NCI-H1436 treated with DMSO at 0.1 percent for 48 hours (cell line): ENCODE results near the gene SLC6A9.

ENCODE experiments used
- DNase-seq: peaks from one replicate; lab custom pipeline; 2025; lab: John Stamatoyannopoulos, UW

SLC6A9 gene

GRCh38 chr1:43983253-43983899, 47.9 kb downstream of the SLC6A9 start:
- DNase-seq = no peak

GRCh38 chr1:43982808-43983207, 48.5 kb downstream of the SLC6A9 start:
- DNase-seq = no peak

DNA sequence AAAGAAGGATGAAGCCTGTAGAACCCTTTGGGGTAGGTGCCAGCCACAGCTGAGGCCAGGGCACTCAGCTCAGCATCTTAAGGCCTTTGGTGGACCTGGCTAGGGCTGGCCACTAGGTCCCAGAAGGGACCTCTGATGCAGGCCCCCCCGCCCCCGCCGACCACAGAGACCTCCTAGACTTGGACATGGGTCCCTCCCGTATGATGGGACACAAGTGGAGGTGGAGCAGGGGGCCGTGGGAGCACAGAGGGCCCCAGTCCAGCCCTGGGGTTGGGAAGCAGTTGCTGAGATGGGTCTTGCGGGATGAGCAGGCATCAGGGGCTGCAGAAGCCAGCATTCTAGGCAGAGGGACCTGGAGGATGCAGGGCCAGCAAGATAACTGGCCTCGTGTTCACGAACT, 49.0 kb downstream of the SLC6A9 start:
- DNase-seq = no peak

DNA sequence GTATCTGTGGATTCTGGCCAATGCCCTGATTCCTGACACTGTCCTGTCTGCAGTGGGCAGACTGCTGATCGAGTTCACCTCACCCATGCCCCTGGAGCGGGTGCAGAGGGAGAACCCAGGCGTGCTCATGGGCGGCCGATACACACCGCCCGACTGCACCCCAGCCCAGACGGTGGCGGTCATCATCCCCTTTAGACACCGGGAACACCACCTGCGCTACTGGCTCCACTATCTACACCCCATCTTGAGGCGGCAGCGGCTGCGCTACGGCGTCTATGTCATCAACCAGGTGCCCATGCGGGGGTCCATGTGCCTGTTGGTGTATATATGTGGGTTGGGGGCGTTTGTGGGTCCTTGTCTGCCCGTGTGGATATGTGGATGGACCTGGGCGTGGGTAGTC, 49.6 kb downstream of the SLC6A9 start:
- no peak for DNase-seq

GRCh38 chr1:43981135-43981491, 50.1 kb downstream of the SLC6A9 start:
- no peak for DNase-seq

DNA sequence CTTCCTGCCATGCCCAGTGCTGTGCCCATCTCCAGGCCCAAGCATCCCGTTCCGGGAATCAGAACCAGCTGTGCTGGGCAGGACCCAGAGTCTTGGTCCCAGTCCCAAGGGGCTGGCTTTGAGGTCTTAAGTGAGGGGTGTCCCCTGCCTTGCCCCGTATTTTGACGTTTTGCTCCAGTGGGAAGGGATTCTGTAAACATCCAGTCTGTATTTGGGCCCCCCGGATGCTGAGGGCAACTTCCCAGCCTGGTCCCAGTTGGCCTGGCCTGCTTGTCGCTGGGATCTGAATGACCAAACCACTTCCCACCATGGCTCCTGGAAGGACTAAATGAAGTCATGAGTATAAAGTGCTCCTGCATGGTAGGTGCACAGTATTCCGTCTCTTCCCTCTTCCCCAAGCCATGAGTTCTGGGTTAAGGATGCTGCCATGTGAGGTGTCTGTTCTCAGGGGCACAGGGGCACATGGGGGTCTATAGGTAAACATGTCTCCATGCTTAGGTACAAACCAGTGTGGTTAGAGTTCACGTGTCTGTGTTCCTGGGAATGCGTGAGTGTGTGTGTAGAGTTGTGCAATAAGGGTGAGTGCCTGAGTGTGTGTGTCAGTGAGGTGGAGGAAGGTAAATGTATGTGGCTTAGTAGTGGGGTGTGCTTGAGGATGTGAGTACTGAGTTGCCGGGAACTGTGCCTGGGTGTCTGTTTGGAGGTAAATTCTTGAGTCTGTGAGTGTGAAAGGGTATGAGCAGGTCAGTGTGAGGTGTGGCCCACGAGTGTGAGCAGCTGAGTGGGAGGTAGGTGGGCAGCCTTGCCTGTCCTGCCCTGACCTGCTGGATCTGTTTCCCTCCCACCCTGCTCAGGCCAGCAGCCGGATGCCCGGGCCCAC, 50.8 kb downstream of the SLC6A9 start:
- no peak for DNase-seq

DNA sequence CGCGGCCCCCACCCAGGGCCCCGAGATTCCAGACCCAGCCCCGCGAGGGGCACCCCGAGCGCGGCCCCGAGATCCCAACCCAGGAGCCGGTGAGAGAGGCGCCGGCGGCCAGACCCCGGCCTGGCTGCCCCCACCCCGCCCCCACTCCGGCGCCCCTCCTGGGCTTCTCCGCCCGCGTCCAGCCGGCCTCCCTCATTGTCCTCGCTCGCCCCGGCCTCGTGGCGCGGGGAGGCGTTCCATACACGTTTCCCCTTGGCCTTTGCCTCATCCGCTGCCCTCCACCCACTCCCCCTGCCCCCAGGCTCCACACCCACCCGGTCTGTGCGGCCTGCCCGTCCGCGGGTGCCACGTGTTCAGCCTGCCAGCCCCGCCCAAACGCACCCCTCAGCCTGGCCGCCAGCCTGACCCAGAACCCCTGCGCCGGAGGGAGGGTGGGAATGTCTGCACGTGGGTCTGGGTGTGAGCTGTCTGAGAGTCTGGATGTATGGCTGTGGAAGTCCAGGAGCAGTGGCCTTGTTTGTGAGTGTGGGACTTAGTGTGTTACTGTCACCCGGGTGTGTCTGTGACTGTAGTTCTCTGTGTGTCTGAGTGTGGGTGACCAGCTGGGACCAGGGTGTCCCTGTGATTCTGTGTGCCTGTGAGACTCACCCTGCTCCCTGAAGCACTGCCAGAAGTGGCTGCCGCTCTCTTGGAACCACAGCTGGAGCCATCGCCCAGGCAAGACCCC, 51.6 kb downstream of the SLC6A9 start:
- DNase-seq = no peak

DNA sequence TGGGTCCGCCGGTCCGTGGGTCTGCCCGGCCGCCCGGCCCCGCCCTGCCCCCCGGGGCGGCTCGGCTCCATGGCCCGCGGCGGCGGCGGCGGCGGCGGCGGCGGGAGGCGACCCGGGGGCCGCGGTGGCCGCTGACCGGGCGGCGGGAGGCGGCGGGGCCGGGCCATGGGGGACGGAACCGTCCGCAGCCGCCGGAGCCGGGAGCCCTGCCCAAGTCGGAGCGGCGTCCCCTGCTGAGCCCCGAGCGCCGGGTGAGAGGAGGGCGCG, 52.1 kb downstream of the SLC6A9 start:
- no peak for DNase-seq

DNA sequence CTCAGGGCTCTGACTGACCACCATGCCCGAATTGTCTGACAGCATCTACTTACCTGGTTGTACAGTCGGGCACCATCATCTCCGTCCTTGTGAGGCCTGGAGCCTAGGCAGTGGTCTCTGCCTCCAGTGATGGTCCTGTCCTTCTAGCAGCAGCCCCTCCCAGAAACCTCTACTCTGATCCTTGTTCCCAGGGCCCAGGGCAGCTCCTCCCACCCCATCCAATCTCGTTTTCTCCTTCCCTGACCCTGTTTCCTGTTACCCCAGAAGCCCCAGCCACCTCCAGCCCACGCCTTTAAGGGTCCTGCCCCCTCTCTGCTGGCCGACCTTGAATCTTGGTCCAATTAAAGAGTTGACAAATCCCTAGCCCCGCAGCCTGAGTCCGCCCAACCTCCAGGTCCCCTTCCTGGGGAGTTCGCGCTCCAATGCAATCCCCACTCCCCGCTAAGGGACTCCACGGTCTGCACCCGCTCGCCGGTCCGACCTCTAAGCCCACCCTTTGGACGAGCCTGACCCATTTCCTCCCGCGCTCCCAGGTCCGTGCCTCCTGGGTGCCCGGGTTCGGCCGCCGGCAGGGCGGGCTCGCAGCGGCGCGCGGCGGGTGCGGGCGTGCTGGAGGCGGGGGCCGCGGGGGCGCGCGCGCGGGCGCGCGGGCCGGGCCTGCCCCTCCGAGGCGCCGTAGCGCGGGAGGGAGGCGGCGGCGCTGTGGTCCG, 52.6 kb downstream of the SLC6A9 start, which contains the start of gene B4GALT2:
TSS of gene B4GALT2 (plus strand) at position 660 of the 710 bp plus-strand sequence. CDS start 1,951 bp downstream, outside the sequence.
- DNase-seq = no peak

DNA sequence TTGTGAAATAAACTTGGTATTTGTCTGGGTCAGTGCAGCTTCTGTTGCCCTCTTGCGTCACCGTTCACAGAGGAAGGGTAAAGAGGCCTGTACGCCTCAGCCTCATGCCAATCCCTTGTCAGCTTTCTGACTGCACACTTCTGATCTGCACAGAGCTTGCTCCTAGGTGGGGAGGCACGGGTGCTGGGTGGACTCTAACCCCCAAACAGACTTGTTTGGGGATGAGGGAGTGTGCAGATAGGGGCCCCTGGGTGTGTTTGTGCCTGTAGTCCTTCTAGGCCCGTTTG, 53.1 kb downstream of the SLC6A9 start:
- no peak for DNase-seq

DNA sequence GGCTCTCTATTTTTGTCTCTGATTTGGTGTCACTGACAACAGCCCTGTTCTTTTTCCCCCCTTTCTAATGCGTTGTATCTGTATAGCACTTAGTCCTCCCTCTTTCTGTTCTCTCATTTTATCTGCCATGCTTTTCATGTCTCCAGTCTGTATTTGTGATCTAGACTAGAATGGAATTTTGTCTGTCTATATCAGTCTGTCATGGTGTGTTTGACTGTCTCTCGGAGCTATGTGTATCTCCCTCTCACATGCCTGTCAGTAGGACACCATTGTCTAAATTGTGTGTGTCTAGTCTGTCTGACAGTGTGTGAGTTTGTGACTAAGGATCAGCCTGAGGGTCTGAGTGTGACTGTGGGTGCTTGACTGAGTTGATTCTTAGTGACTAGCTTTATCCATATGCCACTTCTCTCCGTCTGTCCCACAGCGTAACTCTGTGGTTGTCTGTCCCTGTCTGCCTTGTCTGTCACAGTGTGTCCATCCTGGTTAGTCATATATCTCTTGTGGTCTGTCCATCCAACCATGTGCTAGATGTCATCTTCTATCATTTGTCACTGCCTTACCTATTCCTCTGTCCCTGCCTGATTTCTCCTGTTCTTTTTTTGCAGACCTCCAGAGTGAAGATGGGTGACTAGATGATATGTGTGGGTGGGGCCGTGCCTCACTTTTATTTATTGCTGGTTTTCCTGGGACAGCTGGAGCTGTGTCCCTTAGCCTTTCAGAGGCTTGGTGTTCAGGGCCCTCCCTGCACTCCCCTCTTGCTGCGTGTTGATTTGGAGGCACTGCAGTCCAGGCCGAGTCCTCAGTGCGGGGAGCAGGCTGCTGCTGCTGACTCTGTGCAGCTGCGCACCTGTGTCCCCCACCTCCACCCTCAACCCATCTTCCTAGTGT, 53.6 kb downstream of the SLC6A9 start:
- DNase-seq = no peak

DNA sequence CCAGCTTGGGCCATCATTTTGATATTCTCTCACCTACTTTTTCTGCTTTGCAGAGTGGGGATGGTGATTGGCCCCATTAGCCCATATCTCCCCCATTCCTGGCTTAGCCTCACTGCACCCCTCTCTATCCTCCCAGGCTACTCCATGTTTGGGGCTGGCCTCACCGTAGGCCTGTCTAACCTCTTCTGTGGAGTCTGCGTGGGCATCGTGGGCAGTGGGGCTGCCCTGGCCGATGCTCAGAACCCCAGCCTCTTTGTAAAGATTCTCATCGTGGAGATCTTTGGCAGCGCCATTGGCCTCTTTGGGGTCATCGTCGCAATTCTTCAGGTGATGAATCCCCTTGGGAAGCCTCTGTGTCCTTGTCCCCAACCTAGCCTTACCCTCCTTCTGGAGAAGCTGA, 54.4 kb downstream of the SLC6A9 start:
- no peak for DNase-seq

DNA sequence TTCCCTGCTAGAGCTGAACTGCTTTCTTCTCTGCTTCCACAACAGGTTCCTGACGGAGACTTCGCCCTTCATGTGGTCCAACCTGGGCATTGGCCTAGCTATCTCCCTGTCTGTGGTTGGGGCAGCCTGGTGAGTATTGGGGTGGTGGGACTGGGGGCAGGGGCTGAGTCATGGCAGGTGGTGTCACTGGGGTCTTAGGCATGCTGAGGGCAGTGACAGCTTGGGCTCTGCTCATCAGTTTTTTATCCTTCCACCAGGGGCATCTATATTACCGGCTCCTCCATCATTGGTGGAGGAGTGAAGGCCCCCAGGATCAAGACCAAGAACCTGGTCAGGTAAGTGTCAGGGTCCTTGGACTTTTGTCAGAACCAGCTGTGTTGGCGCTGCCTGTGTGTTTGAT, 55.2 kb downstream of the SLC6A9 start:
- DNase-seq = no peak

DNA sequence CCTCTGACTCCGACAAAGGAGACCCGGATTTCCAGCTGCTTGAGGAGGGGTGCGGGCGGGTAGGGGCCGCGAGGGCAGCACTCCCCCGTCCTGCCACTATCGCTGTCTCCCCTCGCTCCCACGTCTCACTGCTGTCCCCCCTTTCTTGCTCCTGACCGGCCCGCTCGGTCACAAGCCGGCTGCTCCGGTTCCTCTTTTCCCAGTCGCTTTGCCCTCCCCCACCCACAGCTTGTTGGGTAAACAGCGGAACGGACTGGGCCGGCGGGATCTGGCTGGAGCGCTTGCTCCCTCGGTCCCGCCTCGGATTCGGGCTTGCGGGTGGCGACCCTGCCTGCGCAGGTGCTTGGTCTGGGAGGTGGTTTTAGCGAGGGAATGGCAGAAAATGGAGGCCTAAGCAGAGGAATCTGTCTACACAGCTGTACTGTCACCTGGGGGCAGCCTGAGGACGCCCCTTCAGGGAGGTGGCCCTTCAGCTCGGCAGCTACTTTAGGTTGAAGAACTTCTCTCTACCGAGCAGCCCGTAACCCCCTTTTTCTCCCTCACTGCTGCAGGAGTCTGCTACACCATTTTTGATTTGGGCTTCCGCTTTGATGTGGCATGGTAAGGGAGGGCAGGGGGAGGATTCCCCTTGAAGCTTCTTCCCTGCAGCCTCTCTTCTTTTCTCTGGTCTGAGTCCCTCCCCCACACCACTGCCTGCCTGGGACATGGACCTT, 55.9 kb downstream of the SLC6A9 start:
- no peak for DNase-seq

- DNase-seq = peak; percentile 18
Measured at GRCh38 chr1:43974443-43975248, 56.6 kb downstream of the SLC6A9 start, which contains the start of gene ATP6V0B. Gene ATP6V0B (plus strand): TSS chr1:43974960. CDS start chr1:43975041, 81 bp downstream.

- DNase-seq = no peak
Measured at GRCh38 chr1:43973981-43974442, 57.2 kb downstream of the SLC6A9 start.

GRCh38 chr1:43971336-43971980, 59.8 kb downstream of the SLC6A9 start:
- no peak for DNase-seq

DNA sequence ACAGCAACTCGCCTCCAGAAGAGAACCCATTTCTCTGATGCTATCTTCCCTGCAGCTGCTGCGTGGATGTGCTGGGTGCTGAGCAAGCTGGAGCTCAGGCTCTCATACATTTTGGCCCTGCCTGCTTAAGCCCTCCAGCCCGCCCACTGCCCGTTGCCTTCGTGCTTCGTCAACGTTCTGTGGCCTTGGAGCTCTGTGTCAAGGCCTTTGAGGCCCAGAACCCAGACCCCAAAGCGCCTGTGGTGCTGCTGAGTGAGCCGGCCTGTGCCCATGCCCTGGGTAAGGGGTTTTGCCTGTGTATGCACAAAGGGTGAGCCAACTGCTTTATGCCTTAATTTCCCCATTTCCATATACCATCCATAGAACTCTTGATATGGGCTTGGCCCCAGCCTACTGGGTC, 60.4 kb downstream of the SLC6A9 start:
- DNase-seq = no peak

- DNase-seq = no peak
Measured at GRCh38 chr1:43970502-43970901, 60.8 kb downstream of the SLC6A9 start.
